ENCODE measurements around the gene ORC3.
"Not testable (repeated sequence)": the region's sequence is repeated elsewhere in the genome, so short reads cannot be mapped to it uniquely, and the experiment has no call there.

DNA sequence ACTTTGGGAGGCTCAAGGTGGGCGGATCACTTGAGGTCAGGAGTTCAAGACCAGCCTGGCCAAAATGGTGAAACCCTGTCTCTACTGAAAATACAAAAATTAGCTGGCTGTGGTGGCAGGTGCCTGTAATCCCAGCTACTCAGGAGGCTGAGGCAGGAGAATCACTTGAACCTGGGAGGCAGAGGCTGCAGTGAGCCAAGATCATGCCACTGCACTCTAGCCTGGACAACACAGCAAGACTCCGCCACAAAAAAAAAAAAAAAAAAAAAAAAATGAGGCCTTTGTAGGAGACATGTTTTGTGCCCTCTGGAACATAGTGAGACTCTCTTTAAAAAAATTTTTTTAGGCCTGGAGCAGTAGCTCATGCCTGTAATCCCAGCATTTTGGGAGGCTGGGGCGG lies 122.8 kb downstream of the ORC3 start:
- TF ChIP-seq, protein P1, sequence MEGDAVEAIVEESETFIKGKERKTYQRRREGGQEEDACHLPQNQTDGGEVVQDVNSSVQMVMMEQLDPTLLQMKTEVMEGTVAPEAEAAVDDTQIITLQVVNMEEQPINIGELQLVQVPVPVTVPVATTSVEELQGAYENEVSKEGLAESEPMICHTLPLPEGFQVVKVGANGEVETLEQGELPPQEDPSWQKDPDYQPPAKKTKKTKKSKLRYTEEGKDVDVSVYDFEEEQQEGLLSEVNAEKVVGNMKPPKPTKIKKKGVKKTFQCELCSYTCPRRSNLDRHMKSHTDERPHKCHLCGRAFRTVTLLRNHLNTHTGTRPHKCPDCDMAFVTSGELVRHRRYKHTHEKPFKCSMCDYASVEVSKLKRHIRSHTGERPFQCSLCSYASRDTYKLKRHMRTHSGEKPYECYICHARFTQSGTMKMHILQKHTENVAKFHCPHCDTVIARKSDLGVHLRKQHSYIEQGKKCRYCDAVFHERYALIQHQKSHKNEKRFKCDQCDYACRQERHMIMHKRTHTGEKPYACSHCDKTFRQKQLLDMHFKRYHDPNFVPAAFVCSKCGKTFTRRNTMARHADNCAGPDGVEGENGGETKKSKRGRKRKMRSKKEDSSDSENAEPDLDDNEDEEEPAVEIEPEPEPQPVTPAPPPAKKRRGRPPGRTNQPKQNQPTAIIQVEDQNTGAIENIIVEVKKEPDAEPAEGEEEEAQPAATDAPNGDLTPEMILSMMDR (conservative IDR thresholded peaks at IDR 0.05; ENCODE audit: low read depth, low read length): not testable (repeated sequence)
- not testable (repeated sequence) for TF ChIP-seq EZH2 (IDR thresholded peaks at IDR 0.05; ENCODE audit: low read length, unreplicated experiment); EZH2phosphoT487 (IDR thresholded peaks at IDR 0.05; ENCODE audit: borderline replicate concordance, low read length)

Measured in PC-3 (cell line).